Erythroblast (primary cell): ENCODE measurements around the gene CHCHD3.

ENCODE experiments used
- GATA1 ChIP-seq: IDR thresholded peaks from 2 replicates; pipeline ENCODE4 v1.6.1; 2011; ENCODE audit warnings: low read depth, mild to moderate bottlenecking, control low read depth, low read length, moderate library complexity
- POLR2A ChIP-seq: IDR thresholded peaks from 2 replicates; pipeline ENCODE4 v1.6.1; 2011; ENCODE audit warnings: mild to moderate bottlenecking, low read length

DNA sequence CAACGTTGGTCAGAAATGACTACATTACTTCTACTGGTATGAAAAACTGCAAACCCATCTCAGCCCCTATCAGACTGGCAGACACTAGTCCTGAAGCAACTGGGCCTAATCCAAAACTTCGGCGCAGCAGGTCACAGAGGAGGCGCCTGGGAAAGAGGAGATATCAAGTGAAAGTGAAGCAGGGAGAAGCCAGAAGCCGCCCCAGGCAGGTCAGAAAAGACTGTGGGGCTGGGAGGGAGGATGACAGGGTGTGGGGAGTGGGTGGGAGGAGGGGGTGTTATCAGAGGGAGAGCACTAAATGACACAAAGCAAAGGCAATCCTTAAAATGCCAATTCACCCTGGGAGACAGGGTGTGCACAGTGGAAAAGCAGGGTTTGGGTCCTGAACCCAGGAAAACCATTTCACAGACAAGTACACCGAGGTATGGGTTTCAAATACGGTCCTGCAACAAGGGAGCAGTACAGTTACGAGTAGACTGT, 731 bp downstream of the CHCHD3 start:
- TF ChIP-seq POLR2A = no peak
- TF ChIP-seq GATA1 = no peak
